HG02610 (cell line): ENCODE measurements around the gene ZFPM1.
"Not testable (repeated sequence)": the region's sequence is repeated elsewhere in the genome, so short reads cannot be mapped to it uniquely, and the experiment has no call there.

Source experiments
- ATAC-seq: cut with Tn5 transposase; IDR thresholded peaks from one replicate; pipeline ENCODE4 v1.9.1; 2021; ENCODE audit warnings: mild to moderate bottlenecking, moderate library complexity; ENCODE audit not compliant: unreplicated experiment

The ZFPM1 gene

DNA sequence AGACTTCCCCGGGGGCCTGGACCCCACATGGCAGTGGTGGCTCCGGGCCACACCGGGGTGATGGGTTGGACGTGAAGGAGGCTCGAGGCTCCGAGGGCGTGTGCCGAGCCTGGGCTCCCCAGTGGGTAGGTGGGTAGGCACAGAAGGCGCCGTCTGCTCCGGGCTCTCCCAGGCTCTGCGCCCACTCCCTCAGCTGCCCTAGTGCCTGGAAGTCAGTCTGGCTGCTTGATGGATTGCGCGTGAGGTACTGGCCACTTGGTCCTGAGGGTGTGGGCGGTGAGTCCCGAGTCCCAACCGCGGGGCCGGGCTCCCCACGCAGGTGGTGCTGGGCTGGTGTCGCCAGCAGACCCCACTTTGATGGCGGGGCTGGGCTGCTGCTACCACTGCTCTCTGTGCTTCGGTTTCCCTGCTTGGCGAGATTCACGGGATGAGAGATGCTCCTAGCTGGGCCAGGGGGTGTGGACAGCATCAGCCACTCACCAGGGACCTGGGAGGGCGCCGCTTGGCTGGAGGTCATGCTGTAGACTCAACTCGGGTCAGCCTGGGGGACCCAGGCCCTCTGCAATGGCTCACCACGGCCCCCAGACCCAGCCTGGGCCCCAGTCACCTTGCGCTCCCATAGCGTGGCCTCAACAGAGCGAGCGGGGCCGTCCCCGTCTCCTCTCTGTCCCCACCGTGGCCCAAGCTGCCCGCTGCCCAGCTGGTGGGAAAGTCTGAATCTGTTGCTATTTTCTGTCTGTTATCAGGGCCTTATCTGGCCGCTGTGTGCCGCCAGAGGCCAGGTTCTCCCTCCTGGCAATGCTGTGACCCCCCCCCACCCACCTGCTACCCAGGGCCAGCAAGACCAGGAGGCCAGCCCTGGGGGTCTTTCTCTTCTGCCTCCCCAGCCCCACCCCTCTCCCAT, 26.1 kb downstream of the ZFPM1 start:
- no peak for ATAC-seq

DNA sequence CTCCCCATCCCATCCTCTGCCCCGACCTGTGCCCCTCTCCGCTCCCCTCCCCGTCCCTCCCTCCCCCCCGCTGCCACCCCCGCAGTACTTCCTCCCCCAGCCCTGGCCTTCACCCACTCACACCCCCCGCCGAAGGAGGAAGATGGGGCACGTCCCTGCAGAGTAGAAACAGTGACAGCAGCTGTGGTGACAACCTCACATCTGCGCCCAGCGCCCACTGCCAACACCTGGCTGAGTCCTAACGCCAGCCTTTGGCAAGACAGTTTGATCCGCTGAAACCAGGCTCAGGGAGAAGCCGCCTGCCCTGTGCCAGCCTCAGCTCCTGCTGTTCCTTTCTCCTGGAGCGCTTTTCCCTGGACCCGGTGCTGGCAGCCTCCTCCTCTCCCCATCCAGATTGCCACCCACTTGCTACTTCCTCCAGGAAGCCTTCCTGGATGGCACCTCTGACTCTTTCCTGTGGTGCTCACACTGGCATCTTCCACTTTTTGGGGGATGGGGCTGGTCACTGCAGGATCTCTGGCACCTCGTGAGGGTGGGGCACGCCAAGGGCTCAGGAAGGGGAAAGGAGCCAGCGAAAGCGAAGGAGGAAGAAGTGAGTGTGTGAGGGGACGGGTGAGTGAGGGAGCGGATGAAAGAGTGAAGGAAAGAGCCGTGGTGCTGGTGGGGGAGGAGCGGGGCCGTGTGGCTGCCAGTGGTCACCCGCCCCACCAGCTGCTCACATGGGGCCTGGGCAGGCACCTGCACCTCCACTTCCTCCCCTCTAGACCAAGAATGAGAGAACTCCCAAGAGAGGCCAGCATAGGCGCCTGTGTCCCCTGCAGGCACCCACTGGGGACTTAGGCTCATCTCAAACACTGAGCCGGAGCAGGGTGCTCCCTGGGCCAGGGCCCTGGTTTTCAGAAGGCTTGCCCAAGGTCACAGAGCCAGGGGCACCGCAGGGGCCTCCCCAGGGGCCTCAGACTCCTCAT, 27.0 kb downstream of the ZFPM1 start:
- no peak for ATAC-seq

GRCh38 chr16:88480829-88481228, 27.7 kb downstream of the ZFPM1 start:
- ATAC-seq = no peak

- ATAC-seq = no peak
These were observed 28.8 kb downstream of the ZFPM1 start for GRCh38 chr16:88481851-88482250.

GRCh38 chr16:88482630-88483391, 29.7 kb downstream of the ZFPM1 start:
- no peak for ATAC-seq

- ATAC-seq = no peak
These were observed 30.2 kb downstream of the ZFPM1 start for GRCh38 chr16:88483392-88483641.

- ATAC-seq = no peak
These were observed 31.7 kb downstream of the ZFPM1 start for GRCh38 chr16:88484505-88485365.

- ATAC-seq = not testable (repeated sequence)
These were observed 32.3 kb downstream of the ZFPM1 start for GRCh38 chr16:88485366-88485741.

- no peak for ATAC-seq
These were observed 33.5 kb downstream of the ZFPM1 start for GRCh38 chr16:88486398-88487123.

DNA sequence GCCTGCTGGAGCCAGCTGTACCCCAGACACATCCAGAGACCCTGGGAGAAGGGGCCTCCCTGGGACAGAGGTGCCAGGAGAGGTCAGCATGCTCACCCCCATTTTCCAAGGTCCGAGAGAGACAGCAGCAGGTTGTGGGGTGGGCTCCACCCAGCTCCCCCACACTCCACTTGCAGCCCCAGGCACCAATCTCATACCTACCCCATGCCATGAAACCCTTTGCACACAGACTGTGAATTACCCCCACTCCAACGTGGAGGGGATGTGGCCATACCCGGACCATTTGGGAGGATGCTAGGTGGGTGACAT, 34.0 kb downstream of the ZFPM1 start:
- ATAC-seq = no peak

GRCh38 chr16:88487920-88488851, 35.1 kb downstream of the ZFPM1 start:
- no peak for ATAC-seq

DNA sequence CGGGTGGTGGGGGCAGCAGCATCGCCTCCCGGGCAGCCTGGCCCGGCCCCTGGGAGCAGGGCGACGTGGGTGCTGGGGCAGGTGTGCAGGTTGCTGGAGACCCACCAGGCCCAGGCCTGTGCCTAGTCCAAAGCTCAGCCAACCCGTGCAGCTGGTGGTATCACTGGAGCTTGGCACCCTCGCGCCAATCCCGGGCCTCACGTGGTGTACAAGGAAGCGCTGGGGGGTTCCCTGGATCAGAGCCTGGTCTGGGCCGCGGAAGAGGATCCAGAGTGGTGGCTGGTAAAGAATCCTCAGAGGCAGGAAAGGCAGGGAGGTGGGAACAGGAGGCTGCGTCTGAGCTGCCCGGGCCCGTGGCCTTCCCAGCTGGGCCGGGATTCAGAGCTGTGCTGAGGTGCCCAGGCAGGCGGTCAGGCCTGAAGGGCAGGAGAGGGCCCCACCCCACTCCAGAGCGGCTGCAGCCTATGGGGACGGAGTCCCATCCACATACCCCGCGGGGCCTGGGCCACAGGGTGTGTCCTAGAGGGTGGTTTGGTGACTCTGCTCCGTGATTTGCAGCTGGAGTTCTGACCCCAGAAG, 36.2 kb downstream of the ZFPM1 start:
- no peak for ATAC-seq

- ATAC-seq = no peak
These were observed 38.0 kb downstream of the ZFPM1 start for GRCh38 chr16:88491001-88491559.

DNA sequence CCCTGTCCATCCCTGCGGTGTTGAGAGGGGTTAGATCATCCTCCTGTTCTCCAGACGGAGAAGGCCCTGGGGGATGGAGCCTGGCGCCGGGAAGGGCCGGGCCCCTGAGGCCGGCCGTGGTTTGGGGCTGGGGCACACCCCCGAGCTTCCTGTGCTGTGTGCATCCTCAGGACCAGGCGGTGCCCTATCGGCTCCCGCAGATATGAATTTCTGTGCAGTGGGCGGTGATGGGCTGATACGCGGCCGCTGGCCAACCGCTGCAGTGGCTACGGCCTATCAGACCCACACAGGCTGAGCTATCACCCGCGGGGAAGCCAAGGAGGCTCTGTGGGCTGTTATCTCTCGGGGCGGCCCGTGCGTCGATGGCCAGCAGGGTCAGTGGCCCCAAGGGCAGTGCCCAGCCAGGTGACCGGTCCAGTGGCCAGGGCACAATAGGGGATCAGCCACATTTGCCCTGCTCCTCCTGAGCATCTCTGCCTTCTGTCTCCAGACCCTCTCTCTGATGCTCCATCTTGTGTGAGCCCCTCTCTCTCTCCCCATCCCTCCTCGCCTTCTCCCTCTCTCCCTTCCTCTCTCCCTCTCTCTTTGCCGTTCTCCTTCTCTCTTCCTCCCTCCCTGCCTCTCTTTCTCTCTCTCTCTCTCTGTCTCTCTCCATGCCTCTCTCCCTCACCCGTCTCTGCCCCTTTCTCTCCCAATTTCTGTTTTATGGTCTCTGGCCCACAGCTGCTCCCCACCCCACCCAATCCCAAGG, 38.7 kb downstream of the ZFPM1 start:
- ATAC-seq = no peak

GRCh38 chr16:88493879-88494278, 40.8 kb downstream of the ZFPM1 start:
- ATAC-seq = no peak

DNA sequence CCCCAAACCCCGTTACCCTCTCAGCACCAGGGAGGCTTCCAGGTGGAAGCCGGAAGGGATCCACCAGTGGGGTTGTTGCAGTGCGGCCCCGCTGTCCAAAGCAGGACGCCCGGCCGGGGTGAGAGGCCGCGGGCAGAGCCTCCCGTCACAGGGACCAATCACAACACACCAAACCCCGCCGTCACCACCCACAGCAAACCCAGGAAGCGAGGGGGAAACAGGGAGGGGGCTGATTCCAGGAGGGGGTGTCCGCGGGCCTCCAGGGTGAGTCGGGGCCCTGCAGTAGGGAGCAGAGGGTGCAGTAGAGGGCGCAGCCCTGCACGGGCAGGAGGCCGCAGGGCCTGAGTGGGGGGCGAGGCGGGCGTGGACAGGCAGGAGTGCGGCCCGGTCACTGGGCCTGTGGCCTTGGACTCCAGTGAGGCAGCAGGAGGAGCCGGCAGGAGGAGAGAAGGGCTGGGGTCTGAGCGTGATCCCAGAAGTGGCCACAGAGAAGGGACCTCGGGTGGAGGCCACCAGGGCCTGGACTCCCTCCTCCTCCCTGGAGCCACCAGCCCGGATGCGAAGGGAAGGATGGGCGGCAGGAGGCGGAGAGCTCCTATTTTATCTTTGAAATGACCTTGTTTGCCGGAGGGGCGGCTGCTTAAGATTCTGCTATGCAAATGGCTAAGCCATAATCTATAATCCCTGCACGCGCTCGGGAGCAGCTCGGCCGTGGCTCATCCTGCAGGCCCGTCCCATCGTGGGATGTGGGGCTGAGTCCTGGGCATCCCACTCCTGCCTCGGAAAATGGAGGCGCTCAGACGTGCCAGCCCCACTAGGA, 41.5 kb downstream of the ZFPM1 start:
- ATAC-seq = no peak
